Osteocyte (in vitro differentiated cells): ENCODE results near the gene TBC1D10B. TPM values are rescaled to one million over a fixed set of nuclear protein-coding genes. Genes with fewer than 3 reads are reported as not detected.

Experiments used
- DNase-seq: peaks from one replicate; pipeline ENCODE4 v3.0.0; 2021; ENCODE audit warnings: mixed read lengths; ENCODE audit not compliant: unreplicated experiment; ENCODE audit errors: extremely low spot score
- H3K27ac Mint-ChIP-seq: one replicate; pipeline ENCODE4 v1.8.0; 2021; ENCODE audit warnings: mild to moderate bottlenecking, mixed read lengths; ENCODE audit not compliant: unreplicated experiment
- H3K27me3 Mint-ChIP-seq: one replicate; pipeline ENCODE4 v1.8.0; 2021; ENCODE audit warnings: mixed read lengths; ENCODE audit not compliant: unreplicated experiment
- H3K36me3 Mint-ChIP-seq: one replicate; pipeline ENCODE4 v1.8.0; 2021; ENCODE audit warnings: mixed read lengths; ENCODE audit not compliant: unreplicated experiment
- H3K4me1 Mint-ChIP-seq: one replicate; pipeline ENCODE4 v1.8.0; 2021; ENCODE audit warnings: mixed read lengths; ENCODE audit not compliant: unreplicated experiment
- H3K4me3 Mint-ChIP-seq: one replicate; pipeline ENCODE4 v1.8.0; 2021; ENCODE audit warnings: mild to moderate bottlenecking, moderate library complexity, mixed read lengths; ENCODE audit not compliant: unreplicated experiment
- H3K9me3 Mint-ChIP-seq: one replicate; pipeline ENCODE4 v1.8.0; 2021; ENCODE audit warnings: mixed read lengths; ENCODE audit not compliant: unreplicated experiment
- CTCF ChIP-seq: fragments of 200-600 bp; sonication (generic); IDR thresholded peaks from 2 replicates; pipeline ENCODE4 v1.5.0; 2021; ENCODE audit warnings: antibody characterized with exemption, mild to moderate bottlenecking, moderate library complexity
- total RNA-seq: library from RNA; stranded (reverse); gene quantifications from 2 replicates; pipeline ENCODE4 v1.2.1, GENCODE V29; 2021

TBC1D10B gene
- total RNA-seq, 1 donor from 2014 or later, result 47.0 TPM

- peak overlapping the region; percentile 80 for H3K27ac Mint-ChIP-seq
- no peak for TF ChIP-seq CTCF
- peak overlapping the region; percentile 85 for H3K4me3 Mint-ChIP-seq
- H3K9me3 Mint-ChIP-seq, result no peaks in the 10 kb centered on the region
- H3K36me3 Mint-ChIP-seq, result peaks cover 22% of the 10 kb centered on the region
- no peak for DNase-seq
- peaks cover 41% of the 10 kb centered on the region for H3K4me1 Mint-ChIP-seq
- H3K27me3 Mint-ChIP-seq, result no peaks in the 10 kb centered on the region
These were observed 2.8 kb downstream of the TBC1D10B start for GRCh38 chr16:30367349-30368009.

- Mint-ChIP-seq H3K27me3 (no peaks in the 10 kb centered on the region), H3K36me3 (peaks cover 27% of the 10 kb centered on the region), H3K4me1 (peaks cover 38% of the 10 kb centered on the region), H3K9me3 (no peaks in the 10 kb centered on the region), H3K27ac (no peak overlapping the region), H3K4me3 (peak overlapping the region; percentile 10)
- TF ChIP-seq CTCF, result no peak
- no peak for DNase-seq
These were observed 3.8 kb downstream of the TBC1D10B start for GRCh38 chr16:30366511-30366910.

GRCh38 chr16:30365200-30365599, 5.1 kb downstream of the TBC1D10B start:
- no peak for TF ChIP-seq CTCF
- H3K27ac Mint-ChIP-seq, result no peak overlapping the region
- no peak overlapping the region for H3K4me3 Mint-ChIP-seq
- no peaks in the 10 kb centered on the region for H3K9me3 Mint-ChIP-seq
- H3K27me3 Mint-ChIP-seq, result no peaks in the 10 kb centered on the region
- no peak for DNase-seq
- H3K36me3 Mint-ChIP-seq, result peaks cover 30% of the 10 kb centered on the region
- H3K4me1 Mint-ChIP-seq, result peaks cover 33% of the 10 kb centered on the region

GRCh38 chr16:30361180-30361579, 9.1 kb downstream of the TBC1D10B start:
- Mint-ChIP-seq H3K9me3 (no peaks in the 10 kb centered on the region), H3K4me1 (peaks cover 6% of the 10 kb centered on the region), H3K4me3 (no peak overlapping the region), H3K27me3 (no peaks in the 10 kb centered on the region), H3K36me3 (peaks cover 32% of the 10 kb centered on the region), H3K27ac (no peak overlapping the region)
- DNase-seq, result no peak
- no peak for TF ChIP-seq CTCF

GRCh38 chr16:30359871-30360170, 10.5 kb downstream of the TBC1D10B start:
- peaks cover 7% of the 10 kb centered on the region for H3K4me1 Mint-ChIP-seq
- H3K9me3 Mint-ChIP-seq, result no peaks in the 10 kb centered on the region
- no peak overlapping the region for H3K27ac Mint-ChIP-seq
- no peaks in the 10 kb centered on the region for H3K27me3 Mint-ChIP-seq
- H3K36me3 Mint-ChIP-seq, result peaks cover 22% of the 10 kb centered on the region
- no peak for TF ChIP-seq CTCF
- no peak for DNase-seq
- no peak overlapping the region for H3K4me3 Mint-ChIP-seq
